ENCODE measurements around the gene SP140. TPM values are rescaled to one million over a fixed set of nuclear protein-coding genes. Genes with fewer than 3 reads are reported as not detected.

The SP140 gene
- total and polyA plus RNA-seq, 3 experiments from 2014 or later, result 34.0 to 111 (median 108) TPM

DNA sequence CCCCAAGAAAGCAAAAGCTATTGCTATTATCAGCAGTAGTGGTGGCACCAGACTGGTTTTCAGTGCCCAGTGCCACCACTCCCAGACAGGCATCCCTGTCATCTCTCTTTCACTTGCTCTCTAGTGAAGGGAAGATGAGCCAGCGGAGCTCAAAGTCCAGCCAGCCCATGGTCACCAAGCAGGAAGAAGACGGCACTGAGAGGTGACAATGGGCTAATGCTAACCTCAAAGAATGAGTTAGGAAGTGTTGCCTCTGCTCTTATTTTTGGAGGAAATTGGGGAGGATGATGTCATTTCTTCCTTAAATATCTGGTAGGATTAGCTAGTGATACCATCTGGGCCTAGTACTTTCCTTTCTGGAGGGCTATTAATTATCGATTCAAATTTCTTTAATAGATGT is 1.7 kb downstream of the SP140 start:
- CTCF ChIA-PET, result interaction anchor here (0.9 to 1.2 kb wide), 2 partner anchors 107 to 159 kb away, joined by 3 read pairs; no protein-coding TSS in a partner anchor
- peak overlapping the region; percentile 48 for H3K27ac ChIP-seq (ENCODE audit: low read depth, low read length)
- H3K27me3 Mint-ChIP-seq, result no peaks in the 10 kb centered on the region
- peaks cover 6% of the 10 kb centered on the region for H3K36me3 ChIP-seq (ENCODE audit: insufficient read depth, low read length)
- peak overlapping the region; percentile 35 for H3K4me3 ChIP-seq (ENCODE audit: low read length)
- H3K9me3 ChIP-seq (ENCODE audit: low read length), result peaks cover 17% of the 10 kb centered on the region
- peaks cover 16 to 40% (median 21%) of the 10 kb centered on the region in 3 donors for H3K36me3 Mint-ChIP-seq
- H3K27me3 ChIP-seq (ENCODE audit: insufficient read depth, low read length, poor library complexity, severe bottlenecking), result no peaks in the 10 kb centered on the region
- POLR2A ChIA-PET, result interaction anchor here (1.7 kb wide), 1 partner anchor 10 kb away, joined by 6 read pairs; no protein-coding TSS in a partner anchor
- H3K4me1 ChIP-seq (ENCODE audit: insufficient read depth, low read length), result peaks cover 52% of the 10 kb centered on the region
- H3K4me3 Mint-ChIP-seq, result peak overlapping the region; percentile 86 to 93 (median 90)
- peak overlapping the region; percentile 81 to 98 (median 96) for H3K27ac Mint-ChIP-seq
- DNase-seq, result peak in 1 of 5 donors; percentile 7
- peaks cover 70 to 94% (median 86%) of the 10 kb centered on the region in 3 donors for H3K4me1 Mint-ChIP-seq
- H3K9me3 Mint-ChIP-seq, result peaks cover 8 to 20% (median 12%) of the 10 kb centered on the region in 5 donors

GRCh38 chr2:230230087-230230486 is 4.6 kb downstream of the SP140 start:
- H3K36me3 ChIP-seq (ENCODE audit: insufficient read depth, low read length), result peaks cover 6% of the 10 kb centered on the region
- H3K9me3 ChIP-seq (ENCODE audit: low read length), result peaks cover 17% of the 10 kb centered on the region
- no peak overlapping the region for H3K4me3 ChIP-seq (ENCODE audit: low read length)
- Mint-ChIP-seq H3K4me3 (peak overlapping the region in 6 of 7 donors; percentile 6 to 44 (median 34)), H3K4me1 (peaks cover 73 to 93% (median 91%) of the 10 kb centered on the region in 3 donors), H3K27me3 (no peaks in the 10 kb centered on the region), H3K36me3 (peaks cover 19 to 53% (median 27%) of the 10 kb centered on the region in 3 donors), H3K27ac (peak overlapping the region in 1 of 8 donors; percentile 6), H3K9me3 (peaks cover 8 to 20% (median 12%) of the 10 kb centered on the region in 5 donors)
- no peak for DNase-seq
- ChIA-PET POLR2A (no interaction called here), CTCF (no interaction called here)
- no peaks in the 10 kb centered on the region for H3K27me3 ChIP-seq (ENCODE audit: insufficient read depth, low read length, poor library complexity, severe bottlenecking)
- peaks cover 49% of the 10 kb centered on the region for H3K4me1 ChIP-seq (ENCODE audit: insufficient read depth, low read length)
- H3K27ac ChIP-seq (ENCODE audit: low read depth, low read length), result no peak overlapping the region

DNA sequence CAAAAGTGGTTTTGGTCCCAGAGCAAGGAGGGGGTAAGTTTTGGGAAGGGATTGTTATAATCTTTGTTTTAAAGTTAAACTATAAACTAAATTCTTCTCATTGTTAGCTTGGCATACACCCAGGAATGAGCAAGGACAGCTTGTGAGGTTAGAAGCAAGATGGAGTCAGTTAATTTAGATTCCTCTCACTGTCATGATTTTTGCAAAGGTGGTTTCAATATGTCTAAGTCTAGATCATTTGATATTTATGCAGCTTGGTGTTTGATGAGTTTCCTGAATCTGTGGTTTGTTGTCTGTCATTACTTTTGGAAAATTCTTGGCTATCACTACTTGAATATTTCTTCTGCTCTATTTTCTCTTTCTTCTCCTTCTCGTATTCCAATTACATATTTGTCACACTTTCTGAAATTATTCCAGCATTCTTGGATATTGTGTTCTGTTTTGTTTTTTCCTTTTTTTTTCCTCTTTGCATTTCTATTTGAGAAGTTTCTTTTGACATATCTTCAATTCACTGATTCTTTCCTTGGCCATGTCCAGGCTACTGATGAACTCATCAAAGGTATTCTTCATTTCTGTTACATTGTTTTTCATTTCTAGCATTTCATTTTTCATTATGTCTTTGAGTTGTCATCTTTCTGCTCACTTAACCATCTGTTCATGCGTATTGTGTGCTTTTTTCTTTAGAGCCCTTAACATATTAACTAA is 5.1 kb downstream of the SP140 start:
- Mint-ChIP-seq H3K36me3 (peaks cover 21 to 55% (median 27%) of the 10 kb centered on the region in 3 donors), H3K27ac (peak overlapping the region in 2 of 8 donors; percentile 53 to 58)

DNA sequence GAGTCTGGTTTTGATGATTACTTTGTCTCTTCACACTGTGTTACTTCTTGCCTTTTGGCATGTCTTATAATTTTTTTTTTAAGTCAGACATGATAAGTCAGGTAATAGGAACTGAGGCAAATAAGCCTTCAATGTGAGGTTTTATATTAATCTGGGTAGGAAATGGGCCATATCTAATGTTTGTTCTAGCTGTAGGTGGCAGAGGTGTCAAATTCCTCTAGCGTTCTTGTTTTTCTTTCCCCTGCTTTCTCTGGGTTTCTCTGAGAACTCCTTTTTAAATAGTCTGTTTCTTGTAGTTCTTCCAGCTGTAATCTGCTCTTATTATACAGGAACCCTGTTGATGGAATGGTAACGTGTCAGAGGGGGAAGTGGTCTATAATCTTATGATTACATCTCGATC is 5.7 kb downstream of the SP140 start:
- Histone ChIP-seq H3K36me3 (ENCODE audit: insufficient read depth, low read length) (peaks cover 6% of the 10 kb centered on the region), H3K27me3 (ENCODE audit: insufficient read depth, low read length, poor library complexity, severe bottlenecking) (no peaks in the 10 kb centered on the region), H3K27ac (ENCODE audit: low read depth, low read length) (no peak overlapping the region), H3K4me1 (ENCODE audit: insufficient read depth, low read length) (peaks cover 43% of the 10 kb centered on the region), H3K9me3 (ENCODE audit: low read length) (peaks cover 17% of the 10 kb centered on the region), H3K4me3 (ENCODE audit: low read length) (no peak overlapping the region)
- ChIA-PET CTCF (no interaction called here), POLR2A (no interaction called here)
- Mint-ChIP-seq H3K4me3 (peak overlapping the region in 5 of 7 donors; percentile 16 to 66 (median 64)), H3K4me1 (peaks cover 67 to 88% (median 87%) of the 10 kb centered on the region in 3 donors), H3K9me3 (peaks cover 8 to 20% (median 12%) of the 10 kb centered on the region in 5 donors), H3K27ac (peak overlapping the region in 4 of 8 donors; percentile 32 to 72 (median 42)), H3K27me3 (no peaks in the 10 kb centered on the region), H3K36me3 (peaks cover 21 to 54% (median 27%) of the 10 kb centered on the region in 3 donors)
- DNase-seq, result no peak

More for the DNA sequence above, 5.1 kb downstream of the SP140 start:
- no peak overlapping the region for H3K4me3 ChIP-seq (ENCODE audit: low read length)
- Mint-ChIP-seq H3K27me3 (no peaks in the 10 kb centered on the region), H3K9me3 (peaks cover 8 to 20% (median 12%) of the 10 kb centered on the region in 5 donors), H3K4me1 (peaks cover 70 to 93% (median 91%) of the 10 kb centered on the region in 3 donors), H3K4me3 (peak overlapping the region in 5 of 7 donors; percentile 42 to 72 (median 64))
- H3K27me3 ChIP-seq (ENCODE audit: insufficient read depth, low read length, poor library complexity, severe bottlenecking), result no peaks in the 10 kb centered on the region
- CTCF ChIA-PET, result no interaction called here
- DNase-seq, result no peak
- no peak overlapping the region for H3K27ac ChIP-seq (ENCODE audit: low read depth, low read length)
- H3K4me1 ChIP-seq (ENCODE audit: insufficient read depth, low read length), result peaks cover 47% of the 10 kb centered on the region
- POLR2A ChIA-PET, result no interaction called here
- H3K9me3 ChIP-seq (ENCODE audit: low read length), result peaks cover 17% of the 10 kb centered on the region
- peaks cover 6% of the 10 kb centered on the region for H3K36me3 ChIP-seq (ENCODE audit: insufficient read depth, low read length)

- DNase-seq, result no peak
- H3K4me1 ChIP-seq (ENCODE audit: insufficient read depth, low read length), result peaks cover 15% of the 10 kb centered on the region
- no peak overlapping the region for H3K27ac ChIP-seq (ENCODE audit: low read depth, low read length)
- Mint-ChIP-seq H3K36me3 (peaks cover 42 to 77% (median 43%) of the 10 kb centered on the region in 3 donors), H3K27ac (peak overlapping the region in 3 of 8 donors; percentile 11 to 79 (median 77)), H3K4me3 (peak overlapping the region in 4 of 7 donors; percentile 3 to 34 (median 14)), H3K9me3 (peaks cover 8 to 20% (median 12%) of the 10 kb centered on the region in 5 donors), H3K27me3 (no peaks in the 10 kb centered on the region), H3K4me1 (peaks cover 52 to 63% (median 61%) of the 10 kb centered on the region in 3 donors)
- ChIA-PET POLR2A (no interaction called here), CTCF (no interaction called here)
- peaks cover 21% of the 10 kb centered on the region for H3K36me3 ChIP-seq (ENCODE audit: insufficient read depth, low read length)
- H3K9me3 ChIP-seq (ENCODE audit: low read length), result peaks cover 17% of the 10 kb centered on the region
- no peaks in the 10 kb centered on the region for H3K27me3 ChIP-seq (ENCODE audit: insufficient read depth, low read length, poor library complexity, severe bottlenecking)
- H3K4me3 ChIP-seq (ENCODE audit: low read length), result no peak overlapping the region
Observed at GRCh38 chr2:230234122-230234722, 8.7 kb downstream of the SP140 start.

DNA sequence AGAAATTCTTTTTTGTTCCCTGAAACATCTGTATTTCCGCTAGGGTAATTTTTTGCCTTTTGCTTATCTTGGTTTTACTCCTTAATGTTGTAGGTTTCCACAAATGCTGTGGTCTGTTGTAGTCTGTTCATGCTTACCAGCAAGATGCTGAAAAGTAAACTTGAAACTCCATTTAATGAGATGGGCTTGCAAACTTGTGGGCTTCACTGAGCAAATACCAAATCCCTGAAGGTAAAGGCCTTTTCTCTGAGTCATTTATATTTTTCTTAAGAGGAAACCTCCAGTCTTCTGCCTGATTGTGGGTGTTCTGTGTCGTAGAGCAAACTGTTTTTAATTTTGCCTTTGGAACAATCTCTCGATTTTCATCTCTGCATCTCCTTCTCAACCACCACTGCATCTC is 9.3 kb downstream of the SP140 start:
- no peak overlapping the region for H3K27ac ChIP-seq (ENCODE audit: low read depth, low read length)
- Mint-ChIP-seq H3K4me1 (peaks cover 49 to 56% (median 55%) of the 10 kb centered on the region in 3 donors), H3K4me3 (peak overlapping the region in 3 of 7 donors; percentile 6 to 34 (median 13)), H3K27ac (peak overlapping the region in 6 of 8 donors; percentile 30 to 91 (median 59)), H3K36me3 (peaks cover 40 to 78% (median 44%) of the 10 kb centered on the region in 3 donors), H3K9me3 (peaks cover 8 to 18% (median 12%) of the 10 kb centered on the region in 5 donors), H3K27me3 (no peaks in the 10 kb centered on the region)
- no peaks in the 10 kb centered on the region for H3K27me3 ChIP-seq (ENCODE audit: insufficient read depth, low read length, poor library complexity, severe bottlenecking)
- CTCF ChIA-PET, result no interaction called here
- no peak overlapping the region for H3K4me3 ChIP-seq (ENCODE audit: low read length)
- POLR2A ChIA-PET, result no interaction called here
- DNase-seq, result no peak
- peaks cover 16% of the 10 kb centered on the region for H3K9me3 ChIP-seq (ENCODE audit: low read length)
- peaks cover 20% of the 10 kb centered on the region for H3K36me3 ChIP-seq (ENCODE audit: insufficient read depth, low read length)
- H3K4me1 ChIP-seq (ENCODE audit: insufficient read depth, low read length), result peaks cover 13% of the 10 kb centered on the region

GRCh38 chr2:230244211-230244610 is 18.7 kb downstream of the SP140 start:
- H3K9me3 Mint-ChIP-seq, result no peaks in the 10 kb centered on the region
- H3K27ac Mint-ChIP-seq, result no peak overlapping the region
- Histone ChIP-seq H3K9me3 (ENCODE audit: low read length) (no peaks in the 10 kb centered on the region), H3K27ac (ENCODE audit: low read depth, low read length) (no peak overlapping the region), H3K4me1 (ENCODE audit: insufficient read depth, low read length) (no peaks in the 10 kb centered on the region), H3K27me3 (ENCODE audit: insufficient read depth, low read length, poor library complexity, severe bottlenecking) (no peaks in the 10 kb centered on the region), H3K36me3 (ENCODE audit: insufficient read depth, low read length) (peaks cover 13% of the 10 kb centered on the region), H3K4me3 (ENCODE audit: low read length) (no peak overlapping the region)
- H3K36me3 Mint-ChIP-seq, result peaks cover 16 to 37% (median 28%) of the 10 kb centered on the region in 3 donors
- DNase-seq, result no peak
- H3K4me1 Mint-ChIP-seq, result no peaks in the 10 kb centered on the region
- no peak overlapping the region for H3K4me3 Mint-ChIP-seq
- ChIA-PET POLR2A (no interaction called here), CTCF (no interaction called here)
- peaks cover 0 to 2% of the 10 kb centered on the region in 2 donors for H3K27me3 Mint-ChIP-seq

GRCh38 chr2:230246206-230246605 is 20.7 kb downstream of the SP140 start:
- no peaks in the 10 kb centered on the region for H3K9me3 Mint-ChIP-seq
- H3K27ac ChIP-seq (ENCODE audit: low read depth, low read length), result no peak overlapping the region

More at GRCh38 chr2:230246206-230246605, 20.7 kb downstream of the SP140 start:
- ChIA-PET POLR2A (no interaction called here), CTCF (no interaction called here)
- no peak for DNase-seq
- H3K27ac Mint-ChIP-seq, result no peak overlapping the region
- Histone ChIP-seq H3K4me1 (ENCODE audit: insufficient read depth, low read length) (no peaks in the 10 kb centered on the region), H3K36me3 (ENCODE audit: insufficient read depth, low read length) (peaks cover 14% of the 10 kb centered on the region), H3K27me3 (ENCODE audit: insufficient read depth, low read length, poor library complexity, severe bottlenecking) (no peaks in the 10 kb centered on the region), H3K4me3 (ENCODE audit: low read length) (no peak overlapping the region), H3K9me3 (ENCODE audit: low read length) (no peaks in the 10 kb centered on the region)
- H3K36me3 Mint-ChIP-seq, result peaks cover 5 to 24% (median 18%) of the 10 kb centered on the region in 3 donors
- peaks cover 0 to 2% of the 10 kb centered on the region in 2 donors for H3K27me3 Mint-ChIP-seq
- peaks cover 0 to 4% (median 3%) of the 10 kb centered on the region in 3 donors for H3K4me1 Mint-ChIP-seq
- H3K4me3 Mint-ChIP-seq, result no peak overlapping the region
